Measurements from ENCODE around the gene MAP7D2. TPM values are rescaled to one million over a fixed set of nuclear protein-coding genes. Genes with fewer than 3 reads are reported as not detected.

MAP7D2 gene
- total and polyA plus RNA-seq, 2 of the 13 experiments (the other 11 are each of a cell fraction or from before 2014, with no cell fraction given): 9.6 to 10.5 TPM

DNA sequence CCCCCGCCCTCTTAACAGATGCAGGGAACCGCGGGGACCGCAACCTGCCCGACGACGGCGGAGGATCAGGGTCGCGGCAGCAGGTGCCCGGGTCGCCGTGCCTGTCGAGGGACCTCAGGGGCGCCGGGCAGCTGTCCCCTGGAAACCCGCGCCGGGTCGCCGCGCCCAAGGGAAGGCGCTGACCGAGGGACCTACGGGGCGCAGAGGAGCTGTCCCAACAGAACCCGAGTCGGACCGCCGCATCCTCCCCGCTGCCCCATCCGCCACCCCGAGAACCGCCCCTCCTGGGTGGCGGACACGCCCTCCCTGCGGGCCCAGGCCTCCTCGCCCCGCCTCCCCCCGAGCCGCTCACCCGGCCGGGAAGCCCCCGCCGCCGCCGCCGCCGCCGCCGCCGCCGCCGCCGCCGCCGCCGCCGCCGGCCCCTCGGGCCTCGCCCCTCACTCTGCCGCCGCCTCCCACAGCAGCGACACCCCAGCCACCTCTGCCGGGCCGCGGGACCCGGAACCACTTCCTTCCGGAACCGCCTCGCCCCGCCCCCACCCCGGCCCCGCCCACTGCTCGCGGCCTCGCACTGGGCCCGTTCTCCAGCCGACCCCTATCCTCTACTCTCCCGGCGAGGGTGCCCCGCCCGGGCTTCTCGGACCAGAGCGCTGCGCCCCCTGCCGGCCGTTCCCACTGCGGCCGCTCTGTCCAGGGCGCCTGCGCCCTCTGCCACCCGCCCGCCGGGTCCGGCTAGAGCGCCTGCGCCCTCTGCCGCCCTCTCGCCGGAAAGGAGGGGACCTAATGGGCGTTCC is 126.0 kb downstream of the MAP7D2 start, which contains the start of gene BCLAF3 (continued):
- TF ChIP-seq, protein P1, sequence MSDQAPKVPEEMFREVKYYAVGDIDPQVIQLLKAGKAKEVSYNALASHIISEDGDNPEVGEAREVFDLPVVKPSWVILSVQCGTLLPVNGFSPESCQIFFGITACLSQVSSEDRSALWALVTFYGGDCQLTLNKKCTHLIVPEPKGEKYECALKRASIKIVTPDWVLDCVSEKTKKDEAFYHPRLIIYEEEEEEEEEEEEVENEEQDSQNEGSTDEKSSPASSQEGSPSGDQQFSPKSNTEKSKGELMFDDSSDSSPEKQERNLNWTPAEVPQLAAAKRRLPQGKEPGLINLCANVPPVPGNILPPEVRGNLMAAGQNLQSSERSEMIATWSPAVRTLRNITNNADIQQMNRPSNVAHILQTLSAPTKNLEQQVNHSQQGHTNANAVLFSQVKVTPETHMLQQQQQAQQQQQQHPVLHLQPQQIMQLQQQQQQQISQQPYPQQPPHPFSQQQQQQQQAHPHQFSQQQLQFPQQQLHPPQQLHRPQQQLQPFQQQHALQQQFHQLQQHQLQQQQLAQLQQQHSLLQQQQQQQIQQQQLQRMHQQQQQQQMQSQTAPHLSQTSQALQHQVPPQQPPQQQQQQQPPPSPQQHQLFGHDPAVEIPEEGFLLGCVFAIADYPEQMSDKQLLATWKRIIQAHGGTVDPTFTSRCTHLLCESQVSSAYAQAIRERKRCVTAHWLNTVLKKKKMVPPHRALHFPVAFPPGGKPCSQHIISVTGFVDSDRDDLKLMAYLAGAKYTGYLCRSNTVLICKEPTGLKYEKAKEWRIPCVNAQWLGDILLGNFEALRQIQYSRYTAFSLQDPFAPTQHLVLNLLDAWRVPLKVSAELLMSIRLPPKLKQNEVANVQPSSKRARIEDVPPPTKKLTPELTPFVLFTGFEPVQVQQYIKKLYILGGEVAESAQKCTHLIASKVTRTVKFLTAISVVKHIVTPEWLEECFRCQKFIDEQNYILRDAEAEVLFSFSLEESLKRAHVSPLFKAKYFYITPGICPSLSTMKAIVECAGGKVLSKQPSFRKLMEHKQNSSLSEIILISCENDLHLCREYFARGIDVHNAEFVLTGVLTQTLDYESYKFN (CRISPR knock-in tag; conservative IDR thresholded peaks at IDR 0.05): 0 out of 2 replicates have a peak, but pooled peaks have one; percentile 20
- TF ChIP-seq PHF8 (CRISPR knock-in tag; IDR thresholded peaks at IDR 0.05) (peak; percentile 35), ZNF121 (CRISPR knock-in tag; IDR thresholded peaks at IDR 0.05) (peak; percentile 51), ZBTB3 (CRISPR knock-in tag; IDR thresholded peaks at IDR 0.05; ENCODE audit: borderline replicate concordance, low read depth) (no peak), PPARG (CRISPR knock-in tag; conservative IDR thresholded peaks at IDR 0.05) (no peak), ZNF253 (CRISPR knock-in tag; IDR thresholded peaks at IDR 0.05; ENCODE audit: borderline replicate concordance) (no peak), POGZ (CRISPR knock-in tag; IDR thresholded peaks at IDR 0.05) (no peak), SP4 (CRISPR knock-in tag; IDR thresholded peaks at IDR 0.05) (0 out of 2 replicates have a peak, but pooled peaks have one; percentile 39), XRCC5 (optimal IDR thresholded peaks at IDR 0.05; ENCODE audit: low read length) (peak; percentile 24), RXRB (CRISPR knock-in tag; IDR thresholded peaks at IDR 0.05; ENCODE audit: borderline replicate concordance) (no peak), HIVEP1 (CRISPR knock-in tag; IDR thresholded peaks at IDR 0.05) (no peak), ZNF749 (CRISPR knock-in tag; IDR thresholded peaks at IDR 0.05; ENCODE audit: borderline replicate concordance) (no peak), SPEN (CRISPR knock-in tag; IDR thresholded peaks at IDR 0.05; ENCODE audit: low read depth) (0 out of 2 replicates have a peak, but pooled peaks have one; percentile 15), ZNF430 (CRISPR knock-in tag; IDR thresholded peaks at IDR 0.05) (no peak), PCBP1 (IDR thresholded peaks at IDR 0.05; ENCODE audit: borderline replicate concordance, low read depth, low read length) (no peak)
- TF ChIP-seq, protein P2, sequence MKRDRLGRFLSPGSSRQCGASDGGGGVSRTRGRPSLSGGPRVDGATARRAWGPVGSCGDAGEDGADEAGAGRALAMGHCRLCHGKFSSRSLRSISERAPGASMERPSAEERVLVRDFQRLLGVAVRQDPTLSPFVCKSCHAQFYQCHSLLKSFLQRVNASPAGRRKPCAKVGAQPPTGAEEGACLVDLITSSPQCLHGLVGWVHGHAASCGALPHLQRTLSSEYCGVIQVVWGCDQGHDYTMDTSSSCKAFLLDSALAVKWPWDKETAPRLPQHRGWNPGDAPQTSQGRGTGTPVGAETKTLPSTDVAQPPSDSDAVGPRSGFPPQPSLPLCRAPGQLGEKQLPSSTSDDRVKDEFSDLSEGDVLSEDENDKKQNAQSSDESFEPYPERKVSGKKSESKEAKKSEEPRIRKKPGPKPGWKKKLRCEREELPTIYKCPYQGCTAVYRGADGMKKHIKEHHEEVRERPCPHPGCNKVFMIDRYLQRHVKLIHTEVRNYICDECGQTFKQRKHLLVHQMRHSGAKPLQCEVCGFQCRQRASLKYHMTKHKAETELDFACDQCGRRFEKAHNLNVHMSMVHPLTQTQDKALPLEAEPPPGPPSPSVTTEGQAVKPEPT (CRISPR knock-in tag; IDR thresholded peaks at IDR 0.05; ENCODE audit: low read depth): no peak
- TF ChIP-seq, protein P3, sequence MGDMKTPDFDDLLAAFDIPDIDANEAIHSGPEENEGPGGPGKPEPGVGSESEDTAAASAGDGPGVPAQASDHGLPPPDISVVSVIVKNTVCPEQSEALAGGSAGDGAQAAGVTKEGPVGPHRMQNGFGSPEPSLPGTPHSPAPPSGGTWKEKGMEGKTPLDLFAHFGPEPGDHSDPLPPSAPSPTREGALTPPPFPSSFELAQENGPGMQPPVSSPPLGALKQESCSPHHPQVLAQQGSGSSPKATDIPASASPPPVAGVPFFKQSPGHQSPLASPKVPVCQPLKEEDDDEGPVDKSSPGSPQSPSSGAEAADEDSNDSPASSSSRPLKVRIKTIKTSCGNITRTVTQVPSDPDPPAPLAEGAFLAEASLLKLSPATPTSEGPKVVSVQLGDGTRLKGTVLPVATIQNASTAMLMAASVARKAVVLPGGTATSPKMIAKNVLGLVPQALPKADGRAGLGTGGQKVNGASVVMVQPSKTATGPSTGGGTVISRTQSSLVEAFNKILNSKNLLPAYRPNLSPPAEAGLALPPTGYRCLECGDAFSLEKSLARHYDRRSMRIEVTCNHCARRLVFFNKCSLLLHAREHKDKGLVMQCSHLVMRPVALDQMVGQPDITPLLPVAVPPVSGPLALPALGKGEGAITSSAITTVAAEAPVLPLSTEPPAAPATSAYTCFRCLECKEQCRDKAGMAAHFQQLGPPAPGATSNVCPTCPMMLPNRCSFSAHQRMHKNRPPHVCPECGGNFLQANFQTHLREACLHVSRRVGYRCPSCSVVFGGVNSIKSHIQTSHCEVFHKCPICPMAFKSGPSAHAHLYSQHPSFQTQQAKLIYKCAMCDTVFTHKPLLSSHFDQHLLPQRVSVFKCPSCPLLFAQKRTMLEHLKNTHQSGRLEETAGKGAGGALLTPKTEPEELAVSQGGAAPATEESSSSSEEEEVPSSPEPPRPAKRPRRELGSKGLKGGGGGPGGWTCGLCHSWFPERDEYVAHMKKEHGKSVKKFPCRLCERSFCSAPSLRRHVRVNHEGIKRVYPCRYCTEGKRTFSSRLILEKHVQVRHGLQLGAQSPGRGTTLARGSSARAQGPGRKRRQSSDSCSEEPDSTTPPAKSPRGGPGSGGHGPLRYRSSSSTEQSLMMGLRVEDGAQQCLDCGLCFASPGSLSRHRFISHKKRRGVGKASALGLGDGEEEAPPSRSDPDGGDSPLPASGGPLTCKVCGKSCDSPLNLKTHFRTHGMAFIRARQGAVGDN (CRISPR knock-in tag; IDR thresholded peaks at IDR 0.05): peak; percentile 52

Data from HepG2 (cell line).